GM12891 (cell line): ENCODE measurements around the gene UNC13A.

Source experiments
- PAX5 ChIP-seq: IDR thresholded peaks from 2 replicates; pipeline ENCODE4 v1.6.1; 2011; ENCODE audit warnings: low read length, moderate library complexity, mild to moderate bottlenecking; ENCODE audit not compliant: insufficient read depth, severe bottlenecking
- POLR2A ChIP-seq: IDR thresholded peaks from 2 replicates; pipeline ENCODE4 v1.6.1; 2011; ENCODE audit warnings: low read depth, low read length, control low read depth
- POLR2AphosphoS5 ChIP-seq: IDR thresholded peaks from 2 replicates; pipeline ENCODE4 v1.6.1; 2011; ENCODE audit warnings: low read depth, low read length, control low read depth

DNA sequence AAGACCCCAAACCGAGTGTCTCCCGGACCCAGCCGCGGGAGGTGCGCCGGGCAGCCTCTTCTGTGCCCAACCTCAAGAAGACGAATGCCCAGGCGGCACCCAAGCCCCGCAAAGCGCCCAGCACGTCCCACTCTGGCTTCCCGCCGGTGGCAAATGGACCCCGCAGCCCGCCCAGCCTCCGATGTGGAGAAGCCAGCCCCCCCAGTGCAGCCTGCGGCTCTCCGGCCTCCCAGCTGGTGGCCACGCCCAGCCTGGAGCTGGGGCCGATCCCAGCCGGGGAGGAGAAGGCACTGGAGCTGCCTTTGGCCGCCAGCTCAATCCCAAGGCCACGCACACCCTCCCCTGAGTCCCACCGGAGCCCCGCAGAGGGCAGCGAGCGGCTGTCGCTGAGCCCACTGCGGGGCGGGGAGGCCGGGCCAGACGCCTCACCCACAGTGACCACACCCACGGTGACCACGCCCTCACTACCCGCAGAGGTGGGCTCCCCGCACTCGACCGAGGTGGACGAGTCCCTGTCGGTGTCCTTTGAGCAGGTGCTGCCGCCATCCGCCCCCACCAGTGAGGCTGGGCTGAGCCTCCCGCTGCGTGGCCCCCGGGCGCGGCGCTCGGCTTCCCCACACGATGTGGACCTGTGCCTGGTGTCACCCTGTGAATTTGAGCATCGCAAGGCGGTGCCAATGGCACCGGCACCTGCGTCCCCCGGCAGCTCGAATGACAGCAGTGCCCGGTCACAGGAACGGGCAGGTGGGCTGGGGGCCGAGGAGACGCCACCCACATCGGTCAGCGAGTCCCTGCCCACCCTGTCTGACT is 39.0 kb upstream of the UNC13A start:
- TF ChIP-seq POLR2AphosphoS5 (no peak), POLR2A (no peak), PAX5 (no peak)
